Measurements from ENCODE around the gene GLMP. TPM values are rescaled to one million over a fixed set of nuclear protein-coding genes. Genes with fewer than 3 reads are reported as not detected.
"Not testable (repeated sequence)": the region's sequence is repeated elsewhere in the genome, so short reads cannot be mapped to it uniquely, and the experiment has no call there.

The GLMP gene, protein sequence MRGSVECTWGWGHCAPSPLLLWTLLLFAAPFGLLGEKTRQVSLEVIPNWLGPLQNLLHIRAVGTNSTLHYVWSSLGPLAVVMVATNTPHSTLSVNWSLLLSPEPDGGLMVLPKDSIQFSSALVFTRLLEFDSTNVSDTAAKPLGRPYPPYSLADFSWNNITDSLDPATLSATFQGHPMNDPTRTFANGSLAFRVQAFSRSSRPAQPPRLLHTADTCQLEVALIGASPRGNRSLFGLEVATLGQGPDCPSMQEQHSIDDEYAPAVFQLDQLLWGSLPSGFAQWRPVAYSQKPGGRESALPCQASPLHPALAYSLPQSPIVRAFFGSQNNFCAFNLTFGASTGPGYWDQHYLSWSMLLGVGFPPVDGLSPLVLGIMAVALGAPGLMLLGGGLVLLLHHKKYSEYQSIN
- 11.5 TPM for polyA plus RNA-seq

DNA sequence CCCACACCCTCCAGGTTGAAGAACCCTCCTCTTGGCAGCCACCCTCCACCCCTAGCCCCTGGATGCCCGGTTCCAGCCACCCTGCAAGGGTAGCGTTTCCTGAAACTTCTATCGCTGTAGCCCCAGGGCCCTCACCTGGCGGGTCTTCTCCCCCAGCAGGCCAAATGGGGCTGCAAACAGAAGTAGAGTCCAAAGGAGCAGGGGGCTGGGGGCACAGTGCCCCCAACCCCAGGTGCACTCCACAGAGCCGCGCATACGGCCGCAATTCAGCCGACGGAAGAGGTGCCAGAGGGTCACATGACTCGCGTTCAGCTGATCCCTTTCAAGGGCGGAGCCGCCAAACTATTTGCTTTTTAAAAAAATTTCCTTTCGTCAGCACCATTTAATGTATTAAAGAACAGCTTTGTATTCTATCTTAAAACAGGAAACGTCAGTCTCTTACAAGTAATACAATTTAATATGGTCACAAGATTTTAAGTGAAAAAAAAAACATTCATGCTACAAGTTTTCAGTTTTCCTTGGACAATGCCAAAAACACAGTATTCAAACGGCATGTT, at the start of gene GLMP:
Gene GLMP, minus strand, starts transcription at position 289 of the 557 bp plus-strand sequence. Its CDS starts 34 bp downstream, at position 255.
- peak within 1 kb of the TSS; percentile 61 to 94 (median 84) for H3K27ac Mint-ChIP-seq
- H3K27me3 Mint-ChIP-seq = no peaks in the 10 kb centered on the region
- peak within 1 kb of the TSS; percentile 87 to 96 (median 92) for H3K4me3 Mint-ChIP-seq
- H3K9me3 Mint-ChIP-seq = no peaks in the 10 kb centered on the region
- peaks cover 5 to 13% (median 12%) of the 10 kb centered on the region in 3 donors for H3K4me1 Mint-ChIP-seq
- H3K36me3 Mint-ChIP-seq = peaks cover 2% of the 10 kb centered on the region

DNA sequence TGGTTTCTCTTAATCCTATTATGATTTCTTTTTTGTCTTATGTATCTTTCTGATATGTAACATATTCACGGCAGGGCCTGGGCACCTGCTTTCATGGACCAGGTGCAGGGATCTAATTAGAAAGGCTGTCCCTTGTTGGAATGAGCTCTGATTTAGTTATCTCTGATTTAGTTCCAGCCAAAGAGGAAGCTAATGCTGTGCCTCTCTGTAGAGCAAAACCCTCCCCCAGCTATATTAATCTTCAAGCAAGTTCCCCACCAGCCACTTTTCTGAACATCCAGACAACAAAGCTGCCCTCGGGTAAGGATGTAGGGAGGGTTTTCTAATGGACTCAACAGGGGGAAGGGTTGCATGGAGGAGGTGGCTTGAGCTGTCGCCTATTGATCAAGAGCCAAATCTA, 48.9 kb upstream of the GLMP start:
- Mint-ChIP-seq H3K27me3 (peaks cover 5% of the 10 kb centered on the region), H3K36me3 (peaks cover 1% of the 10 kb centered on the region), H3K4me3 (peak overlapping the region in 1 of 4 donors; percentile 63), H3K4me1 (no peaks in the 10 kb centered on the region), H3K27ac (no peak overlapping the region), H3K9me3 (no peaks in the 10 kb centered on the region)

DNA sequence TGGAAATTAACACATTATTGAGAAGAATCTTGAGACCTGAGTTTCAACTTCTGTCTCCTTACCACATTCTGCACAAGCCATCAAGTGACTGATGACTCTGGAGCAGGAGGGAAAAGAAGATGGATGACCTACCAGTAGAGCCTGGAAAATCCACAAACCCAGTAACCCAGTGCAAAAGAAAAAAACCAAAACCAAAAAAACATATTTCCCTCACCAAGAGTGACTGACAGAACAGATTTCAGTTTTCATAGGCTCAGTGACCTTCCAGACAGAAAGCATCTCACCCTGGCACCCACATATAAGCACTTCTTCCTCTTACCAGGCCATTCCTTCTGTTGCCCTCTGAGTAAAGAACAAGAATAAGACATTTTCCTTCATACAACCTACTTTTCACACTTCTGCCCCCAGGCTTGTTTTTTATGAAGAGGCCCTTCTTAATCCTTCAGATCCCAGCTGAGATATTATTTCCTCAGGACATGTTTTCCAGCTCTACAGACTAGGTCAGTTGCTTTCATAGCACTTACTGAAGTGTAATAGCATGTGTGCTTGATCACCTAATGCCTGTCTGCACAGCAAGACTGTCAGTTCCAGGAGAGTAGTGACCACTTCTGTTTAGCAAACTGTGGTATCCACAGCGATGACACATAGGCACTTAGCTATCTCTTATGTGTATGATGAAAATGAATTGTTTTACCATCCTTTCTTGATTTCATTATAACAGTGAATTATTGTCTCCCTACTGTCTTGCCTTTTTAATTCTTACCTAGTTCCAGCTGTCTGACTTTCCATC, 46.9 kb upstream of the GLMP start:
- Mint-ChIP-seq H3K4me3 (peak overlapping the region in 1 of 4 donors; percentile 50), H3K27ac (peak overlapping the region in 1 of 3 donors; percentile 19), H3K4me1 (peaks cover 0 to 3% (median 3%) of the 10 kb centered on the region in 3 donors), H3K27me3 (peaks cover 5% of the 10 kb centered on the region), H3K9me3 (no peaks in the 10 kb centered on the region), H3K36me3 (peaks cover 1% of the 10 kb centered on the region)

DNA sequence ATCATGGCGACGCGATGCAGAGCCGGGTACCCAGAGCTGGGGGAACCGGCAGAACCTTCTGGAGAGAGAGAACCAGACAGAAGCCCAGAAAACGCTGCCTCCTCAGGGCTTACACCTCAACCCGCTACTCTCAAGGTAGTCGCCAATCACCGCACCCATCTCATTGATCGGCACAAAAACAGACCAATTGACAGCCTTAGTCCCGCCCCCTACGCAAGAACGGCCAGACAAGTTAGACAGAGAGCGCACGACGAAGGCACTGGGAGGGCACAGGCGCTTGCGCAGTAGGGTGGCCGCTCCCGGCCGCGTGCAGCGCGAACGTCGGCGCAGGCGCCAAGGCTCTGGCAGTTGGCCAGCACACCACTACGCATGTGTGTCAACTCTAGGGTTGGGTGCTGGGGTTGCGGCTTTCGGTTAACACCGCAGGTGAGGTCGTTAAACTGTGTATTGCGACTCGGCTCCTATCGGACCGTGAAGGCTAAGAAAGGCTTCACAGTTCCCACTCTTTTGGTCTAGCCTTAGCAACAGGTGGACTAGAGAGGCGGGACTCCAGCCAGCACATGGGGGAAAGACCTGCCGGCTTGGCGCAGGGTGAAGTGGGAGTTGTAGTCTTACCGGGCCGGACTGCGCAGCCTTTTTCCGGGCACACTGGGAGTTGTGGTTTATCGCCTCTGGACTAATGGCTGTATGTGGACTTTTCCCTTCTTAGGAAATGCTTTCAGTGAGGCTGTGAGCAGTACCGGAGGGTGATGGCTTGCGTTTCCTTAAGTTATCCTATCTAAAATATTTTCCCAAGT, 42.9 kb upstream of the GLMP start, which contains the start of the genes CCT3 and TSACC:
Gene CCT3, minus strand, starts transcription at position 113 of the 797 bp plus-strand sequence. Its CDS starts 108 bp downstream, at position 5.
Gene TSACC, plus strand, starts transcription at position 347 of the 797 bp plus-strand sequence. CDS start 1,232 bp downstream, outside the sequence.
- Mint-ChIP-seq H3K4me1 (peaks cover 16 to 26% (median 21%) of the 10 kb centered on the region in 3 donors), H3K36me3 (peaks cover 2% of the 10 kb centered on the region), H3K9me3 (no peaks in the 10 kb centered on the region), H3K4me3 (peak within 1 kb of the TSS; percentile 86 to 98 (median 98)), H3K27me3 (no peaks in the 10 kb centered on the region), H3K27ac (peak within 1 kb of the TSS; percentile 48 to 97 (median 69))

DNA sequence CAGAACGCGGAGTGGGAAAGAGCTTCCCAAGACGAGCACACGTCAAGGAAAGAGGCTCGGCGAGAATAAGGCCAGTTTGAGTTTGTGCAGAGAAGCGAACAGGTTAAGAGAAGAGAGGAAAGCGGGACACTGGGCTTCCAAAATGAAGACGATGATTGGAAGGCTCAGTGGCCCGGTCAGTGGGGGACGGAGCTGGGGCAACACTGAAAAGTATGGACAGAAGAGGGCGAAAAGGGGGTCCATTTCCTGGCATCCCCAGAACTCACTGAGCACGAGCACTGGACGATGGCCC, 42.4 kb upstream of the GLMP start:
- H3K27me3 Mint-ChIP-seq = no peaks in the 10 kb centered on the region
- H3K27ac Mint-ChIP-seq = peak overlapping the region; percentile 48 to 97 (median 69)
- peaks cover 3% of the 10 kb centered on the region for H3K36me3 Mint-ChIP-seq
- peak overlapping the region; percentile 86 to 98 (median 98) for H3K4me3 Mint-ChIP-seq
- H3K9me3 Mint-ChIP-seq = no peaks in the 10 kb centered on the region
- H3K4me1 Mint-ChIP-seq = peaks cover 16 to 26% (median 21%) of the 10 kb centered on the region in 3 donors

DNA sequence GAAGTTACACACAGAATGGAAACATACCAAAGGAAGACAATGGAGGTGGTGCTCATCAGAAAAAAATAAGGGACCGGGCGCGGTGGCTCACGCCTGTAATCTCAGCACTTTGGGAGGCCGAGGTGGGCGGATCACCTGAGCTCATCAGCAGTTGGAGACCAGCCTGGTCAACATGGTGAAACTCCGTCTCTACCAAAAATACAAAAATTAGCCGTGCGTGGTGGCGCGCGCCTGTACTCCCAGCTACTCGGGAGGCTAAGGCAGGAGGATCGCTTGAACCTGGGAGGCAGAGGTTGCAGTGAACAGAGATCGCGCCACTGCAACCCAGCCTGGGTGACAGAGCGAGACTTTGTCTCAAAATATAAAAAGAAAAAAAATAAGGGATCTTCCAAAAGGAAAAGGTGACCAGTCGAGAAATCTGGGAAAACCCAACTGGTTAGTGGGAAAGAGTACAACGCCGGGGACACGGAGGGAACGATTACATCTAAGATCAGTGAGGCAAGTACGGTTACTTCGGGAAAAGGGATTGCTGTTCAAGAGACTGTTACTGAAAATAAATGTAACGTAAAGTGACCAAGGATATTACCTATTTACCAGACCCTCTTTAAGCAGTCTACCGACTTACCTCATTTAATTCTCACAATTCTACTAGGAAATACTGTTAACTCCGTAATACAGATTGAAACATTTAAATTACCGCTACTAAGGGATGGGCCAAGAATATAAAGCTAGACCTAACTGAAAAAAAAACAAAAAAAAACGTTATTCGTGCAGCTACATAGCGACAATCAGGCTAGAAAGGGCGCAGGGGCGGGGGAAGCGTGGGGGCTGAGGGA, 41.8 kb upstream of the GLMP start:
- no peaks in the 10 kb centered on the region for H3K9me3 Mint-ChIP-seq
- H3K4me3 Mint-ChIP-seq = peak overlapping the region; percentile 86 to 98 (median 98)
- peaks cover 16 to 26% (median 21%) of the 10 kb centered on the region in 3 donors for H3K4me1 Mint-ChIP-seq
- no peaks in the 10 kb centered on the region for H3K27me3 Mint-ChIP-seq
- H3K27ac Mint-ChIP-seq = peak overlapping the region; percentile 48 to 97 (median 69)
- H3K36me3 Mint-ChIP-seq = peaks cover 3% of the 10 kb centered on the region

DNA sequence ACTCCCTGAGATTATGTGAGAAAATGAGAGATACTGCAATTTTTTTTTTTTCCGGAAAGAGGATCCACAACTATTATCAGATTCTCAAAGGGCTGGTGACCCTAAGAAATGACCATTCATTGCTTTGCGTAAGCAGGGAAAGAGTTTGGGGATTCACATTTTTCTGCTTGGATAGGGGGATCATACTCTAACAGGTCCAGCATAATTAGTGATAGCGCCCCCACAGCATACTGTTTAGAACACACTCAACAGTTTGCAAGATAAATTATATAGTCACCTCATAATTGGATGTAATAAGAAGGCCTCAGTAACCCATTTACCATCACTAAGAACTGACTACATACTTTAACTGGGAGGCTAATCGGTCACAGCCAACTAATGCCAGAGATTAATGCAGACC, 40.8 kb upstream of the GLMP start:
- peak overlapping the region in 2 of 3 donors; percentile 33 to 61 for H3K27ac Mint-ChIP-seq
- H3K4me1 Mint-ChIP-seq = peaks cover 16 to 26% (median 21%) of the 10 kb centered on the region in 3 donors
- H3K36me3 Mint-ChIP-seq = peaks cover 3% of the 10 kb centered on the region
- peak overlapping the region; percentile 86 to 98 (median 98) for H3K4me3 Mint-ChIP-seq
- H3K9me3 Mint-ChIP-seq = no peaks in the 10 kb centered on the region
- H3K27me3 Mint-ChIP-seq = no peaks in the 10 kb centered on the region

DNA sequence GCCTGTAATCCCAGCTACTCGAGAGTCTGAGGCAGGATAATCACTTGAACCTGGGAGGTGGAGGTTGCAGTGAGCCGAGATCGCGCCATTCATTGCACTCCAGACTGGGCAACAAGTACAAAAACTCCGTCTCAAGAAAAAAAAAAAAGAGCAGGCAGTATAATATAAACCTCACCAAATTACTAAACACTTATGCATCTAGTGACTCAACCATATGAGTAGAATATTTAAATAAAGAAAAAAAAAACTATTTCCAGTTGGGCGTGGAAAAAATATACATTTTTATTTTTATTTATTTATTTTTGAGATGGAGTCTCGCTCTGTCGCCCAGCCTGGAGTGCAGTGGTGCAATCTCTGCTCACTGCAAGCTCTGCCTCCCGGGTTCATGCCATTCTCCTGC, 27.7 kb upstream of the GLMP start:
- not testable (repeated sequence) for H3K36me3 Mint-ChIP-seq, H3K4me1 Mint-ChIP-seq, H3K27ac Mint-ChIP-seq, H3K9me3 Mint-ChIP-seq, H3K4me3 Mint-ChIP-seq, H3K27me3 Mint-ChIP-seq

DNA sequence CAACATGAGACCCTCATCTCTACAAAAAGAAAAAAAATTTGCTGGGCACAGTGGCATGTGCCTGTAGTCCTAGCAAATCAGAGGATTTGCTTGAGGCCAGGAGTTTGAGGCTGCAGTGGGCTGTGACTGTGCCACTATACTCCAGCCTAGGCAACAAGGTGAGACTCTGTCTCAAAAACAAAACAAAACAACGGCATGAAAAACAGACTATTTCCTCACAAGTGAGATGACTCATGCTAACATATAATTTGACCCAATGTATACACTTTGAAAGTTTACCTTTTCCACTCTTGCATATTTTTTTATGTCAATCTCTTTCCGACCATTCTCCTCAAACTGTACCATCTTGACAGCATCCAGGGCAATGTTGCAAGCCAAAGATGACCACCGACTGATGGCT, 25.1 kb upstream of the GLMP start:
- no peaks in the 10 kb centered on the region for H3K36me3 Mint-ChIP-seq
- no peak overlapping the region for H3K4me3 Mint-ChIP-seq
- H3K9me3 Mint-ChIP-seq = no peaks in the 10 kb centered on the region
- no peak overlapping the region for H3K27ac Mint-ChIP-seq
- no peaks in the 10 kb centered on the region for H3K27me3 Mint-ChIP-seq
- no peaks in the 10 kb centered on the region for H3K4me1 Mint-ChIP-seq

DNA sequence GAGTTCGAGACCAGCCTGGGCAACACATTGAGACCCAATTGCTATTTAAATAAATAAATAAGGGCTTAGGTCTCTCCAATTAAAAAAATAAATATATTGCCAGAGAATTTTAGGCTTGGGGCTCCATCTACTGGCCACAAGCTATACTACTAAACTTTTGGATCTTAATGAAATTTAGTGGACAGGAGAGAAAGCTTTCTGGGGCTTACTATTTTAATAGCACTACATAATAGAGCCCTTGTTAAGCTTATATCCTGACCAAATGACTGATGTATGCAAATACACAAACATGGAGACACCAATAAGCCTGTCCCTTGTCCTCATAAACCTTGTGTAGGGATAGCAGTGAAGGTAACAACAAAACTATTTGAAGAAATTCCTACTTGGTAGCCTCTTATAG, 24.2 kb upstream of the GLMP start:
- no peaks in the 10 kb centered on the region for H3K27me3 Mint-ChIP-seq
- H3K4me3 Mint-ChIP-seq = no peak overlapping the region
- no peak overlapping the region for H3K27ac Mint-ChIP-seq
- H3K9me3 Mint-ChIP-seq = no peaks in the 10 kb centered on the region
- H3K4me1 Mint-ChIP-seq = no peaks in the 10 kb centered on the region
- H3K36me3 Mint-ChIP-seq = peaks cover 2% of the 10 kb centered on the region

DNA sequence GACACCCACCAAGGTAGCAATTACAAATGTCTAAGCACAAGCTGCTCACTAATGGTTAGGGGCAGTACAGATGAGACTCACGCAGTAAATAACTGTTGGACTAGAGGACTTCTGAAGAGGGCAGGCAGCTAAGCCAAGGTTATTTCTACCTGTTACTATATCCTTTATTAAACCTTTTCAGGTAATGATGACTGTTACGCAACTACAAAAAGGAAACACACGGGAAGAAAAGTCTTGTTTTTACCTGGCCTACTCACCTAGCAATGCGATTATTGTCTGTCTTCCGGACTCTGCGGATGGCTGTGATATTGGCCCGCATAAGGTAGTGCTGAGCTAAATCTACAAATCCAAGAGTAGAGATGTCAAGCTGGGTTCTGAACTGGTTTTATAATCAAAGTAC, 21.4 kb upstream of the GLMP start:
- H3K36me3 Mint-ChIP-seq = peaks cover 2% of the 10 kb centered on the region
- no peaks in the 10 kb centered on the region for H3K27me3 Mint-ChIP-seq
- H3K4me3 Mint-ChIP-seq = no peak overlapping the region
- no peaks in the 10 kb centered on the region for H3K9me3 Mint-ChIP-seq
- no peaks in the 10 kb centered on the region for H3K4me1 Mint-ChIP-seq
- H3K27ac Mint-ChIP-seq = peak overlapping the region in 1 of 3 donors; percentile 3

DNA sequence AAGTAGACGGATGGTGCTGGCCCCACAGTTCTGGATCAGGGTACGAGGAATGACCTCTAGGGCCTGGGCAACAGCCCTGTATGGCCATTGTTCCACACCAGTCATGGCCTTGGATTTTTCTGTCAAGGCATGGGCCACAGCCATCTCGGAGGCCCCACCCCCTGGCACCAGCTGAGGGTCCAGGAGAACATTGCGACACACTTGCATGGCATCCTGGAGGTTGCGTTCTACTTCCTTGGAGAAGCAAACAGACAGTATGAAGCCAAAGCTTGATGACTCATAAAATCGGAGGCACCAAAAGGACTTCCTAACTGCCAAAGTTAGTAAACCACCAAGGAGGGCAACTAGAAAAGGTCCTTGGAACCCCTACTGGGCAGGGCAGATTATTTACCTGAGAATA, 15.5 kb upstream of the GLMP start:
- Mint-ChIP-seq H3K27ac (no peak overlapping the region), H3K4me3 (no peak overlapping the region), H3K27me3 (no peaks in the 10 kb centered on the region), H3K36me3 (peaks cover 6% of the 10 kb centered on the region), H3K9me3 (no peaks in the 10 kb centered on the region), H3K4me1 (no peaks in the 10 kb centered on the region)

DNA sequence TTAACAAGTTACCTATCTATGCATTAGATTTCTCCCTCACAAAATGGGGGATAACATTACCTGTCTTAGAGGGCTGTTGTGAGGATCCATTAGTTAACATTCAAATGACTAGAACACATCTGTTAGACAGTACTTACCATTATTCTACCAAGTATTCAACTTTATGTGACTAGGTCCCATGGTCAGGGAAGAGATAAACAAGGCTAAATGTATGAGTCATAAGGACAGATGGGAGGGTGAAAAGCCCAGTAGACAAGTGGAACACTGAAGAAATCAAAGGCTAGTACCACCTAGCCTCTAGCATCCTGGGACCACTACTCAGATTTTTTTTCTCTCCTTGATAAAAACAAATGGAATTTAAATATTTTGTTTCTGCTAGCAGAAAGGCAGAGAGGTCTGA, 12.6 kb upstream of the GLMP start:
- Mint-ChIP-seq H3K4me1 (no peaks in the 10 kb centered on the region), H3K36me3 (peaks cover 5% of the 10 kb centered on the region), H3K9me3 (no peaks in the 10 kb centered on the region), H3K27me3 (no peaks in the 10 kb centered on the region), H3K4me3 (no peak overlapping the region), H3K27ac (no peak overlapping the region)

DNA sequence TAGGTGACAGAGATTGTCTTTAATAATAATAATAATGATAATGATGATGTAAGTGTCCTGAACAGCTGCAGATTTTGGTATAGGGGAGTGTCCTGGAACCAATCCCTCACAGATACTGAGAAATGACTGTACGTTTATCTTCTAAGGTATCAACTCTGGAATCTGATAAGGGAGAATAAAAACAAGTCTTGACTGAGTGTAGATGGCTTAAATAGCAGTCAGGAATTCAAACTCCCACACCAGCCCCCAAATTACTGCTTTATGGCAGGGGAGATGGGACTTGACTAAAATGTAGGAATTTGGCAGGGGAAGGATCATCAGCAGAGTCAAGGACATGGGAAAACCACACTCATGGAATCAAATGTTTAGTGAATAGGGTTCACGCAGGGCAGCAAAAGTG, 9.7 kb upstream of the GLMP start:
- H3K36me3 Mint-ChIP-seq = peaks cover 5% of the 10 kb centered on the region
- no peak overlapping the region for H3K27ac Mint-ChIP-seq
- H3K4me3 Mint-ChIP-seq = no peak overlapping the region
- H3K27me3 Mint-ChIP-seq = no peaks in the 10 kb centered on the region
- H3K9me3 Mint-ChIP-seq = no peaks in the 10 kb centered on the region
- H3K4me1 Mint-ChIP-seq = peaks cover 0 to 2% (median 0%) of the 10 kb centered on the region in 3 donors

All from IgD-negative memory B cell (primary cell).